ENCODE measurements around the gene TMEM132D.

TMEM132D gene

GRCh38 chr12:129241852-129242251 lies 662.0 kb downstream of the TMEM132D start:
- ChIA-PET POLR2A (ENCODE audit: low non-redundant PET) (no interaction called here), CTCF (no interaction called here)
- TF ChIP-seq CTCF (conservative IDR thresholded peaks at IDR 0.05; ENCODE audit: low read depth) = no peak
- H3K27ac ChIP-seq = no peak overlapping the region
- no peak for DNase-seq (ENCODE audit: low spot score)

GRCh38 chr12:129237881-129238280 lies 665.9 kb downstream of the TMEM132D start:
- TF ChIP-seq CTCF (conservative IDR thresholded peaks at IDR 0.05; ENCODE audit: low read depth) = no peak
- ChIA-PET POLR2A (ENCODE audit: low non-redundant PET) (no interaction called here), CTCF (no interaction called here)
- H3K27ac ChIP-seq = no peak overlapping the region
- no peak for DNase-seq (ENCODE audit: low spot score)

GRCh38 chr12:129234209-129234608 lies 669.6 kb downstream of the TMEM132D start:
- CTCF ChIA-PET = no interaction called here
- TF ChIP-seq CTCF (conservative IDR thresholded peaks at IDR 0.05; ENCODE audit: low read depth) = no peak
- no peak for DNase-seq (ENCODE audit: low spot score)
- POLR2A ChIA-PET (ENCODE audit: low non-redundant PET) = no interaction called here
- no peak overlapping the region for H3K27ac ChIP-seq

GRCh38 chr12:129231491-129231890 lies 672.3 kb downstream of the TMEM132D start:
- H3K27ac ChIP-seq = no peak overlapping the region
- POLR2A ChIA-PET (ENCODE audit: low non-redundant PET) = no interaction called here
- TF ChIP-seq CTCF (conservative IDR thresholded peaks at IDR 0.05; ENCODE audit: low read depth) = no peak
- DNase-seq (ENCODE audit: low spot score) = no peak
- CTCF ChIA-PET = interaction anchor here (0.6 to 0.7 kb wide), 2 partner anchors 256 to 629 kb away, joined by 3 to 6 read pairs; no protein-coding TSS in a partner anchor

- TF ChIP-seq CTCF (conservative IDR thresholded peaks at IDR 0.05; ENCODE audit: low read depth) = no peak
- POLR2A ChIA-PET (ENCODE audit: low non-redundant PET) = no interaction called here
- H3K27ac ChIP-seq = no peak overlapping the region
- CTCF ChIA-PET = no interaction called here
- DNase-seq (ENCODE audit: low spot score) = no peak
Measured at GRCh38 chr12:129230995-129231394, 672.8 kb downstream of the TMEM132D start.

GRCh38 chr12:129226851-129227250 lies 677.0 kb downstream of the TMEM132D start:
- DNase-seq (ENCODE audit: low spot score) = no peak
- ChIA-PET CTCF (no interaction called here), POLR2A (ENCODE audit: low non-redundant PET) (no interaction called here)
- no peak overlapping the region for H3K27ac ChIP-seq
- no peak for TF ChIP-seq CTCF (conservative IDR thresholded peaks at IDR 0.05; ENCODE audit: low read depth)

- ChIA-PET POLR2A (ENCODE audit: low non-redundant PET) (no interaction called here), CTCF (no interaction called here)
- TF ChIP-seq CTCF (conservative IDR thresholded peaks at IDR 0.05; ENCODE audit: low read depth) = no peak
- no peak overlapping the region for H3K27ac ChIP-seq
- DNase-seq (ENCODE audit: low spot score) = no peak
Measured at GRCh38 chr12:129226005-129226404, 677.8 kb downstream of the TMEM132D start.

Measured in RWPE1 (cell line).